HG03159 (cell line): ENCODE measurements around the gene ADSL.
A peak's percentile ranks its signal among the peaks of the same experiment; 100 is the strongest.
"Not testable (repeated sequence)": the region's sequence is repeated elsewhere in the genome, so short reads cannot be mapped to it uniquely, and the experiment has no call there.

Experiments
- ATAC-seq: cut with Tn5 transposase; IDR thresholded peaks from one replicate; pipeline ENCODE4 v1.9.1; 2021; ENCODE audit warnings: mild to moderate bottlenecking, moderate library complexity; ENCODE audit not compliant: unreplicated experiment

The ADSL gene

GRCh38 chr22:40346185-40347118 lies at the start of gene ADSL:
Gene ADSL (plus strand): TSS chr22:40346500. CDS start chr22:40346559, 59 bp downstream.
- peak; percentile 68 for ATAC-seq

GRCh38 chr22:40300316-40300715 lies 46.0 kb upstream of the ADSL start:
- ATAC-seq = no peak

- ATAC-seq = peak; percentile 73
Measured at GRCh38 chr22:40300884-40301672, 45.2 kb upstream of the ADSL start.

- no peak for ATAC-seq
Measured at GRCh38 chr22:40302149-40302548, 44.2 kb upstream of the ADSL start.

GRCh38 chr22:40305625-40306024 lies 40.7 kb upstream of the ADSL start:
- no peak for ATAC-seq

- no peak for ATAC-seq
Measured at GRCh38 chr22:40308999-40309573, 37.2 kb upstream of the ADSL start.

GRCh38 chr22:40309631-40310030 lies 36.7 kb upstream of the ADSL start:
- no peak for ATAC-seq

GRCh38 chr22:40310081-40310767 lies 36.1 kb upstream of the ADSL start:
- ATAC-seq = no peak

- ATAC-seq = no peak
Measured at GRCh38 chr22:40310768-40311120, 35.6 kb upstream of the ADSL start.

- ATAC-seq = not testable (repeated sequence)
Measured at GRCh38 chr22:40311646-40312045, 34.7 kb upstream of the ADSL start.

GRCh38 chr22:40312050-40312449 lies 34.2 kb upstream of the ADSL start:
- no peak for ATAC-seq

- ATAC-seq = no peak
Measured at GRCh38 chr22:40313007-40313406, 33.3 kb upstream of the ADSL start.

- ATAC-seq = no peak
Measured at GRCh38 chr22:40314041-40314440, 32.3 kb upstream of the ADSL start.

- ATAC-seq = no peak
Measured at GRCh38 chr22:40320687-40321086, 25.6 kb upstream of the ADSL start.

- ATAC-seq = no peak
Measured at GRCh38 chr22:40322021-40322420, 24.3 kb upstream of the ADSL start.

- no peak for ATAC-seq
Measured at GRCh38 chr22:40322818-40323447, 23.4 kb upstream of the ADSL start.

GRCh38 chr22:40323681-40324171 lies 22.6 kb upstream of the ADSL start:
- no peak for ATAC-seq

GRCh38 chr22:40324468-40325305 lies 21.6 kb upstream of the ADSL start:
- no peak for ATAC-seq

GRCh38 chr22:40325315-40325714 lies 21.0 kb upstream of the ADSL start:
- ATAC-seq = no peak
